Measurements from ENCODE around the gene PAXIP1. TPM values are rescaled to one million over a fixed set of nuclear protein-coding genes. Genes with fewer than 3 reads are reported as not detected.
A peak's percentile ranks its signal among the peaks of the same experiment; 100 is the strongest.

PAXIP1 gene
- total and polyA plus RNA-seq, 2 experiments from 2014 or later, result 12.5 to 36.9 TPM

DNA sequence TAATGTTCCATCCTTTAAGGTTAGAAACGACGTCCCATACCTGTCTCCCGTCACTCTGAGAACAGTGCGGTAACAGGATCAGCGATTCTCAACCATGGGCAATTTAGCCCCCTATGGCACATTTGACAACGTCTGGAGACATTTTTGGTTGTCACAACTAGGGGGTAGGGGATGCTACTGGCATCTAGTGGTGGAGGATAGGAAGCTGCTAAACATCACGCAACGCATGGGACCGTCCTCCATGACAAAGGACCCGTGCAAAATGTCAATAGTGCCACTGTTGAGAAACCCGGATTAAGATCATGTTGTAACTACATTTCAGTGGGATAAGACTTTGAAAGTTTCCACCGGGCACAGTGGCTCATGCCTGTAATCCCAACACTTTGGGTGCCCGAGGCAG is 5.0 kb upstream of the PAXIP1 start:
- Histone ChIP-seq H3K4me1 (ENCODE audit: insufficient read depth) (peaks cover 4% of the 10 kb centered on the region; the same call in 1 of the 2 replicates), H3K27me3 (ENCODE audit: insufficient read depth) (no peaks in the 10 kb centered on the region), H3F3A (replicated peaks; ENCODE audit: low read depth) (0 out of 2 replicates have a peak, but pooled peaks cover 3% of the 10 kb centered on the region), H3K27ac (ENCODE audit: low read depth) (no peak overlapping the region), H2AFZ (no peak overlapping the region), H4K20me1 (replicated peaks; ENCODE audit: insufficient read depth) (peaks cover 7% of the 10 kb centered on the region), H3K4me2 (no peak overlapping the region), H3K4me3 (no peak overlapping the region), H3K79me2 (replicated peaks; ENCODE audit: insufficient read depth) (peaks cover 16% of the 10 kb centered on the region), H3K9me2 (ENCODE audit: insufficient read depth) (peaks cover 6% of the 10 kb centered on the region; the same call in 1 of the 2 replicates), H3K36me3 (ENCODE audit: insufficient read depth) (no peaks in the 10 kb centered on the region; the same call in 1 of the 2 replicates)
- Mint-ChIP-seq H3K27ac (no peak overlapping the region), H3K9me3 (no peaks in the 10 kb centered on the region), H3K27me3 (ENCODE audit: insufficient read depth, low read depth, poor library complexity) (peaks cover 11% of the 10 kb centered on the region), H3K4me3 (no peak overlapping the region), H3K4me1 (peaks cover 16% of the 10 kb centered on the region), H3K36me3 (ENCODE audit: low read depth) (peaks cover 13% of the 10 kb centered on the region)
- DNase-seq (ENCODE audit: low spot score) (peak; percentile 86), ATAC-seq (peak; percentile 39)
- TF ChIP-seq JUNB (IDR thresholded peaks at IDR 0.05; ENCODE audit: unreplicated experiment), result no peak
- TF ChIP-seq, protein P1, sequence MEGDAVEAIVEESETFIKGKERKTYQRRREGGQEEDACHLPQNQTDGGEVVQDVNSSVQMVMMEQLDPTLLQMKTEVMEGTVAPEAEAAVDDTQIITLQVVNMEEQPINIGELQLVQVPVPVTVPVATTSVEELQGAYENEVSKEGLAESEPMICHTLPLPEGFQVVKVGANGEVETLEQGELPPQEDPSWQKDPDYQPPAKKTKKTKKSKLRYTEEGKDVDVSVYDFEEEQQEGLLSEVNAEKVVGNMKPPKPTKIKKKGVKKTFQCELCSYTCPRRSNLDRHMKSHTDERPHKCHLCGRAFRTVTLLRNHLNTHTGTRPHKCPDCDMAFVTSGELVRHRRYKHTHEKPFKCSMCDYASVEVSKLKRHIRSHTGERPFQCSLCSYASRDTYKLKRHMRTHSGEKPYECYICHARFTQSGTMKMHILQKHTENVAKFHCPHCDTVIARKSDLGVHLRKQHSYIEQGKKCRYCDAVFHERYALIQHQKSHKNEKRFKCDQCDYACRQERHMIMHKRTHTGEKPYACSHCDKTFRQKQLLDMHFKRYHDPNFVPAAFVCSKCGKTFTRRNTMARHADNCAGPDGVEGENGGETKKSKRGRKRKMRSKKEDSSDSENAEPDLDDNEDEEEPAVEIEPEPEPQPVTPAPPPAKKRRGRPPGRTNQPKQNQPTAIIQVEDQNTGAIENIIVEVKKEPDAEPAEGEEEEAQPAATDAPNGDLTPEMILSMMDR (conservative IDR thresholded peaks at IDR 0.05; ENCODE audit: low read depth in 2 of 2), result peak; percentile 68 to 77

DNA sequence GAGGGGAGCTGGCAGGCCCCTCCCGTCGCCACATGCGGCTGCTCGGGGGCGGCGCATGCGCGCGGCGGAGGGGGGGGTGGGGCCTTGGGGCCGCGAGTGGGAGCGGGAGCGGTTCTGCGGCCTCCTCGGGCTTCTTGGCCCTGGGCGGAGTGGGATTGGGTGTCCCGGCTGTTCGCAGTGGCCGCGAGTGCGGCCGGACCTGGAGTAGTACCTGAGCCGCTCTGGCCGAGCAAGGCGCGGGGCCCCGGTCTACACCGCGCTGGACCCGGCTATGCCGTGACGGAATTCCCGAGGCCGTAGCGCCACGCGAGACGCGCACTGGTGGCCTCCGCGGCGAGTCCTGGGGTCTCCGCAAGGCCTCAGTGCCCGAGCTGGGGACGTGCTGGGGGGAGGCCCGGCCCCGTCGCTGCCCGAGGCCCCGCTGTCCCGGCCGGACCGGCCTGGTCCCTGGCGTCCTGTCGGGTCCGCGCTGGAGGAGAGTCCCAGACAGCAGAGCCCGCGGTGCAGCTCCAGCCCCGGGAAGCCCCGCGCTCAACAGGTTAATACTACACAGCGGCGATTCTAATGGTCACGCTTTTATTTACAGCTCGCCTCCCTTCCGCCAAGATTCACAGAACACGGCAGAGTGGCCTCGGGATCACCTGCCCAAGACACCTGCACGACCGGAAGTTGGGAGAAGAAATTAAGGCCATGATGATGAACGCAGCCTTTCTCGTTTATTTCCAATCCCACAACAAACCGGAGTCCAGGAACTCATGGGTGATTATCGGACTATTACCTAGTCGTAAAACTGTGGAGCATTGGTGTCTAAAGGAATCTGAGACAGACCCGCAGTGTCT is 671 bp upstream of the PAXIP1 start:
- peak; percentile 82 for ATAC-seq
- Mint-ChIP-seq H3K36me3 (ENCODE audit: low read depth) (peaks cover 16% of the 10 kb centered on the region), H3K4me3 (peak overlapping the region; percentile 93), H3K27ac (peak overlapping the region; percentile 91), H3K9me3 (no peaks in the 10 kb centered on the region), H3K27me3 (ENCODE audit: insufficient read depth, low read depth, poor library complexity) (peaks cover 10% of the 10 kb centered on the region), H3K4me1 (peaks cover 15% of the 10 kb centered on the region)
- H3F3A ChIP-seq (replicated peaks; ENCODE audit: low read depth), result 0 out of 2 replicates have a peak, but pooled peaks cover 3% of the 10 kb centered on the region
- peaks cover 4% of the 10 kb centered on the region; the same call in 1 of the 2 replicates for H3K4me1 ChIP-seq (ENCODE audit: insufficient read depth)
- peak; percentile 78 for DNase-seq (ENCODE audit: low spot score)
- peak overlapping the region; percentile 59; the same call in 1 of the 2 replicates for H2AFZ ChIP-seq
- H3K4me2 ChIP-seq, result peak overlapping the region; percentile 96
- H3K79me2 ChIP-seq (replicated peaks; ENCODE audit: insufficient read depth), result peaks cover 52% of the 10 kb centered on the region
- no peaks in the 10 kb centered on the region; the same call in 1 of the 2 replicates for H3K36me3 ChIP-seq (ENCODE audit: insufficient read depth)
- H4K20me1 ChIP-seq (replicated peaks; ENCODE audit: insufficient read depth), result peaks cover 17% of the 10 kb centered on the region
- H3K27me3 ChIP-seq (ENCODE audit: insufficient read depth), result no peaks in the 10 kb centered on the region
- no peaks in the 10 kb centered on the region for H3K9me2 ChIP-seq (ENCODE audit: insufficient read depth)
- peak overlapping the region; percentile 90 for H3K4me3 ChIP-seq
- H3K27ac ChIP-seq (ENCODE audit: low read depth), result peak overlapping the region; percentile 75; the same call in 1 of the 2 replicates
- TF ChIP-seq, protein P1 (conservative IDR thresholded peaks at IDR 0.05; ENCODE audit: low read depth in 2 of 2), result no peak
- peak; percentile 72 for TF ChIP-seq POLR2AphosphoS5 (IDR thresholded peaks at IDR 0.05; ENCODE audit: low read depth)

Data from GM23338 (cell line).